Heart left ventricle (tissue), 13 donors: ENCODE data around the gene SCGB3A2.

Source experiments
- POLR2A ChIP-seq, 2 donors: fragments of 450-650 bp; IDR thresholded peaks; one replicate each; pipeline ENCODE4 v1.6.1; 2017; ENCODE audit warnings: antibody characterized with exemption in 2 of 2, mild to moderate bottlenecking in 2 of 2, moderate library complexity in 2 of 2
- TF ChIP-seq, protein P1 (sequence below), 12 donors: fragments of 200-600 bp; sonication (generic) in 4 of 12; IDR thresholded peaks; one replicate each; pipeline versions ENCODE4 v1.5.0 to v1.8.0; 2018 to 2022; ENCODE audit warnings: antibody characterized with exemption in 12 of 12, mild to moderate bottlenecking in 5 of 12
- donor health status: ischemic (EF 13 %, LVEDD 7.1; RV severe dilation, severe dysfunction).
- donor health status: DM: no; HTN: yes; CAD: no.
- donor health status: DM: no; HTN: no; CAD: no.
- donor health status: ischemic (EF 25% LVEDD 6.9; RV normal size, moderate dysfunction).
- donor health status: ischemic (EF 25% LVEDD 5.7; RV mildly dilated, moderate dysfunction).
- donor health status: ischemic (EF 35%, LVEDD 5.7; RV mildly dilated, moderate dysfunction).
- donor health status: nonischemic (EF 11% LVEDD 7.7; RV severe dilation, severe dysfunction).
- donor health status: DM: yes; HTN: yes; CAD: no.
- donor health status: PGD.
- donor health status: ischemic (EF 29% LVEDD 5.4; RV normal size, mild dysfunction).
- donor health status: nonischemic (EF 23%, LVEDD 6.1; RV moderate dilation, normal function).

DNA sequence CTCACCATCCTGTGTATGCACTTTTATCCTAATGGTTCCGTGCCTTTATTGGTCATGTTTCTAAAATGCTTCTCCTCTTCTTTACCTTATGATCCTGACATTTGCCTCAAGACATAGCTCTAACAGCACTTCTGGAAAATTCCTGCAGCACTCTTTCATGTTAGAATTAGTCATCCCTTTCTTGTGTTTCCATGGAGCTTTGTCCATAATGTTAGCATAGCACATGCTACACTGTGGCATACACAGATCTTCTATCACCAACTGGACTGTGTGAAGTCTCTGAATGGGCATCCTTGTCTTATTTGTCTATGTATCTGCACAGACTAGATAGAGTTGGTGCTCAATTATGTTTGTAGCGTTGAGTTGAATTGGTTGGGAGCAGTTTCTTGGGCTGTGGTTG, 2.0 kb downstream of the SCGB3A2 start:
- TF ChIP-seq, protein P1, sequence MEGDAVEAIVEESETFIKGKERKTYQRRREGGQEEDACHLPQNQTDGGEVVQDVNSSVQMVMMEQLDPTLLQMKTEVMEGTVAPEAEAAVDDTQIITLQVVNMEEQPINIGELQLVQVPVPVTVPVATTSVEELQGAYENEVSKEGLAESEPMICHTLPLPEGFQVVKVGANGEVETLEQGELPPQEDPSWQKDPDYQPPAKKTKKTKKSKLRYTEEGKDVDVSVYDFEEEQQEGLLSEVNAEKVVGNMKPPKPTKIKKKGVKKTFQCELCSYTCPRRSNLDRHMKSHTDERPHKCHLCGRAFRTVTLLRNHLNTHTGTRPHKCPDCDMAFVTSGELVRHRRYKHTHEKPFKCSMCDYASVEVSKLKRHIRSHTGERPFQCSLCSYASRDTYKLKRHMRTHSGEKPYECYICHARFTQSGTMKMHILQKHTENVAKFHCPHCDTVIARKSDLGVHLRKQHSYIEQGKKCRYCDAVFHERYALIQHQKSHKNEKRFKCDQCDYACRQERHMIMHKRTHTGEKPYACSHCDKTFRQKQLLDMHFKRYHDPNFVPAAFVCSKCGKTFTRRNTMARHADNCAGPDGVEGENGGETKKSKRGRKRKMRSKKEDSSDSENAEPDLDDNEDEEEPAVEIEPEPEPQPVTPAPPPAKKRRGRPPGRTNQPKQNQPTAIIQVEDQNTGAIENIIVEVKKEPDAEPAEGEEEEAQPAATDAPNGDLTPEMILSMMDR (IDR thresholded peaks at IDR 0.05), result no peak
- TF ChIP-seq POLR2A (IDR thresholded peaks at IDR 0.05), result no peak
